Ovary (tissue), 9 donors: Measurements from ENCODE around the gene MYO15B. TPM values are rescaled to one million over a fixed set of nuclear protein-coding genes. Genes with fewer than 3 reads are reported as not detected.

Experiments used
- DNase-seq, 5 donors: peaks; one replicate each; pipeline ENCODE4 v3.0.0-alpha.2; 2019 to 2020
- H3K27ac ChIP-seq, 2 donors: fragments of 200-600 bp; one replicate each; pipeline versions ENCODE4 v1.5.1 to v1.8.0; 2019 to 2022
- H3K27me3 ChIP-seq: fragments of 200-600 bp; one replicate; pipeline ENCODE4 v1.8.0; 2022
- H3K36me3 ChIP-seq: fragments of 200-600 bp; sonication (generic); one replicate; pipeline ENCODE4 v1.5.1; 2019
- H3K4me1 ChIP-seq: one replicate; pipeline ENCODE4 v1.8.1; 2013; ENCODE audit warnings: mild to moderate bottlenecking, moderate library complexity; ENCODE audit not compliant: insufficient read depth
- H3K4me3 ChIP-seq: fragments of 200-600 bp; sonication (generic); one replicate; pipeline ENCODE4 v1.5.1; 2017
- H3K9me3 ChIP-seq, 2 donors: fragments of 200-600 bp in 1 of 2; sonication (generic) in 1 of 2; one replicate each; pipeline versions ENCODE4 v1.5.1 to v1.8.1; 2013 to 2019; ENCODE audit warnings: mild to moderate bottlenecking in 1 of 2, moderate library complexity in 1 of 2
- CTCF ChIP-seq, 3 donors: fragments of 450-650 bp in 2 of 3; fragments of 200-600 bp in 1 of 3; IDR thresholded peaks; one replicate each; pipeline versions ENCODE4 v1.5.1 to v1.8.0; 2016 to 2022; ENCODE audit warnings: antibody characterized with exemption in 3 of 3, mild to moderate bottlenecking in 1 of 3
- EP300 ChIP-seq: sonication (generic); formaldehyde crosslinking; IDR thresholded peaks from one replicate; pipeline ENCODE4 v1.6.1; 2017; ENCODE audit warnings: antibody characterized with exemption
- POLR2A ChIP-seq: fragments of 450-650 bp; IDR thresholded peaks from one replicate; pipeline ENCODE4 v1.6.1; 2017; ENCODE audit warnings: antibody characterized with exemption, mild to moderate bottlenecking, moderate library complexity
- WGBS, 3 donors: extraction: QIAGEN DNeasy Blood & Tissue Kit in 1 of 3; methylation state at CpG; one replicate each; pipeline versions ENCODE4 v1.1.5 to v1.1.7; 2013 to 2017; 5-methylcytosine and 5-hydroxymethylcytosine counted together
- intact Hi-C, 4 donors: fragments of 100-400 bp; cut with DNase I; formaldehyde crosslinking; loops; one replicate each; pipeline versions ENCODE4 v1.11.0 to v1.15.1; 2022 to 2023
- polyA plus RNA-seq, 2 donors: library from polyadenylated mRNA; stranded (reverse); fragments of 200-250 nt in 1 of 2; fragments of 350-450 nt in 1 of 2; fragmentation: Illumina TruSeq in 1 of 2; extraction: RNeasy Lipid Tissue Mini Kit (QIAGEN cat#74804) in 1 of 2; gene quantifications; one replicate each; pipeline ENCODE4 v1.2.3, GENCODE V29; 2013 to 2014
- total RNA-seq, 7 donors: library from RNA; depleted of rRNA in 2 of 7; stranded (reverse); fragments of >200 nt in 2 of 7; fragmentation: NEBNext Ultra II Directional in 3 of 7; extraction: Animal tissue kit (Norgen Biotek cat#: 25700) in 3 of 7; gene quantifications; one replicate each; pipeline versions ENCODE4 v1.1.0 to v1.2.4, GENCODE V29; 2016 to 2023
- donor health status: DM: no; HTN: no; CAD: no; lungs with moderate emphysema.
- donor health status: DM: no; HTN: no; CAD: no.
- donor health status: Bipolar disorder and iron deficiency.
- donor health status: DM: yes; HTN: yes; CAD: no.
- donor health status: DM: no; HTN: no; CAD: no.
- donor health status: DM: yes; HTN: yes; CAD: no.

The MYO15B gene
- total and polyA plus RNA-seq, 9 donors = 31.0 to 383 (median 238) TPM

DNA sequence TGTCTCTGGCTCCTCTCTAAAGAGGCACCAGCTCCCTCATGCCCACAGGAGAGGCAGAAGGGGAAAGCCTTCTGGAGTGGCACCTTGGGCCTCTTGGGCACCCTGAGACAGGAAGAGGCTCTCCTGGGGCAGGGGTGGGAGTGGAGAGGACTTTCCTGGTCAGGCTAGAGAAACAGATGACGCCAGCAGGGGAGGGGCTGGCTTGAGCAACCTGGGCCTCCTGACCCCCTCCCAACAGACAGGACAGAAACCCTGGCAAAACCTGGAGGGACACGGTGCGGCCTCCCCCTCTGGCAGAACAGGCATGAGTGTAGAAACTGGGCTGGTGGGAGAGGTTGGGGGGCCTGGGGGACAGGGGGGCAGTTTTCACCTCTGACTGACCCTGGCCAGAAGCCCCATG, 51.7 kb downstream of the MYO15B start:
- intact Hi-C loops = no loop called here
- DNase-seq = no peak
- no peak overlapping the region for H3K27ac ChIP-seq

DNA sequence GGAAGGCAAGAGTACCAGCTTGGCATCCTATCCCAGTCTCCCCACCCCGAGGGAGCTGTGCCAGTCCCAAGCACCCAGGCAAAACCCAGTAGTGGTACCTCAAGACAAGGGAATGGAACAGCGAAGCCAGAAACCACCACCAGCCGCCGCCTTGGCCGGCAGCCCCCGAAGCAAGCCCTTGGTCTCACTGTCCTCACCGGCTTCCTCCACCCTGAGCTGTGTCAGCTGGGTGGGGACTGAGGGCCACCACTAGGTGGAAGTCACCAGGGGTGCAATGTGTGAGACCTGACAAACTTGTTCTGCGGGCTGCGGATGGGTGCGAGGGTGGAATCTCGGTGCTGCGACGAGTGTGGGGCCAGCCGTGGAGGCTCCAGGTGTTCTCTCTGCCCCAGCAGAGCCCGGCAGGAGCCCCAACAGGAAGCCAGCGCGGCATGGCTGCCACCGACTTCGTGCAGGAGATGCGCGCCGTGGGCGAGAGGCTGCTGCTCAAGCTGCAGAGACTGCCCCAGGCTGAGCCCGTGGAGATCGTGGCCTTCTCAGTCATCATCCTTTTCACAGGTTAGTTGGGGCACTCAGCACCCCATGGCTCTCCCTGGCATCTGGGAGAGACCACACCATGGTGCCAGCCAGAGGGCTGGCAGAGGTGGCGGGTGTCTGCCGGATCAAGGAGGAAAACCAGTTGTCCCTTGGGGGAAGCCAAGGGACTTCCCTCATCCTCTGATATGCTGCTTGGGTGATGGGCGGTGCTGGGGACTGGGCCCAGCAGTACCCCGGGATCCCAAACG, 52.4 kb downstream of the MYO15B start:
- TF ChIP-seq EP300 (no peak), POLR2A (no peak), CTCF (IDR thresholded peaks at IDR 0.05) (no peak)
- H3K27me3 ChIP-seq = no peaks in the 10 kb centered on the region
- no peak for DNase-seq
- no peaks in the 10 kb centered on the region for H3K36me3 ChIP-seq
- H3K4me3 ChIP-seq = no peak overlapping the region
- H3K27ac ChIP-seq = no peak overlapping the region
- 93% methylated on average over 29 to 30 of the region's 30 CpGs for WGBS, 3 donors
- no peaks in the 10 kb centered on the region for H3K4me1 ChIP-seq
- intact Hi-C loops = no loop called here
- no peaks in the 10 kb centered on the region for H3K9me3 ChIP-seq

More for the DNA sequence above, 51.7 kb downstream of the MYO15B start:
- Histone ChIP-seq H3K27me3 (no peaks in the 10 kb centered on the region), H3K9me3 (no peaks in the 10 kb centered on the region), H3K4me3 (no peak overlapping the region), H3K36me3 (no peaks in the 10 kb centered on the region), H3K4me1 (no peaks in the 10 kb centered on the region)
- 88 to 90% (median 89%) methylated on average over 3 of the region's 3 CpGs for WGBS, 3 donors
- no peak for TF ChIP-seq EP300
- TF ChIP-seq POLR2A = no peak
- TF ChIP-seq CTCF (IDR thresholded peaks at IDR 0.05) = no peak

DNA sequence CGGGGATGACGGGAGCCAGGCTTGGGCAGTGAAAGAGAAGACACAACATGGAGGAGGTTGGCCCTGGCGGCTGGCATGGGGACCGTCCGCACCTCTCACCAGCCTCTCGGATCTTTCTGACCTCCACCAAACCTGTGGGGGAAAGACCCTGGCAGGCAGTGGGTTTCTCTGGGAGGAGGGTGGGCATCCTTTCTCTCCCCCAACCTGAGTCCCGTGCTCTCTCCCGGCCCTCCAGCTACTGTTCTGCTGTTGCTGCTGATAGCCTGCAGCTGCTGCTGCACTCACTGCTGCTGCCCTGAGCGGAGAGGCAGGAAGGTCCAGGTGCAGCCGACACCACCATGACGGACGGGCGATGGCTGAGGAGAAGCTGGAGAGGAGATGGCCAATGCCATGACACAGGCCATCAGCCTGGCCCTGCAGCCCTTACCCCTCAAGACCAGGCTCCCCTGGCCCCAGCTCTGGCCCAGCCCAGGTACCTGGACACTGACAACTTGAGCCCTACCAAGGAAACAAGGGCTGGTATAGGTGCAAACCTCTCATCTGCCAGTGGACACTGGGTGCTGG, 53.0 kb downstream of the MYO15B start:
- Histone ChIP-seq H3K27me3 (no peaks in the 10 kb centered on the region), H3K4me3 (no peak overlapping the region), H3K27ac (no peak overlapping the region), H3K36me3 (no peaks in the 10 kb centered on the region), H3K4me1 (no peaks in the 10 kb centered on the region), H3K9me3 (no peaks in the 10 kb centered on the region)
- WGBS, 3 donors = 85 to 90% (median 90%) methylated on average over 13 of the region's 13 CpGs
- intact Hi-C loops = no loop called here
- DNase-seq = no peak
- TF ChIP-seq POLR2A (no peak), CTCF (IDR thresholded peaks at IDR 0.05) (no peak), EP300 (no peak)

GRCh38 chr17:75641343-75641742, 53.7 kb downstream of the MYO15B start:
- H3K9me3 ChIP-seq = no peaks in the 10 kb centered on the region
- 89 to 91% (median 90%) methylated on average over 9 of the region's 9 CpGs for whole genome bisulfite sequencing, 3 donors
- TF ChIP-seq POLR2A (no peak), EP300 (no peak), CTCF (IDR thresholded peaks at IDR 0.05) (no peak)
- DNase-seq = no peak
- H3K4me3 ChIP-seq = no peak overlapping the region
- no peak overlapping the region for H3K27ac ChIP-seq
- intact Hi-C loops = no loop called here
- H3K36me3 ChIP-seq = no peaks in the 10 kb centered on the region
- no peaks in the 10 kb centered on the region for H3K27me3 ChIP-seq
- H3K4me1 ChIP-seq = no peaks in the 10 kb centered on the region
